GM18907 (cell line): ENCODE data around the gene DRAM2.
A peak's percentile ranks its signal among the peaks of the same experiment; 100 is the strongest.

Experiments
- ATAC-seq: cut with Tn5 transposase; IDR thresholded peaks from one replicate; pipeline ENCODE4 v1.9.1; 2021; ENCODE audit warnings: mild to moderate bottlenecking, moderate library complexity; ENCODE audit not compliant: unreplicated experiment

The DRAM2 gene

DNA sequence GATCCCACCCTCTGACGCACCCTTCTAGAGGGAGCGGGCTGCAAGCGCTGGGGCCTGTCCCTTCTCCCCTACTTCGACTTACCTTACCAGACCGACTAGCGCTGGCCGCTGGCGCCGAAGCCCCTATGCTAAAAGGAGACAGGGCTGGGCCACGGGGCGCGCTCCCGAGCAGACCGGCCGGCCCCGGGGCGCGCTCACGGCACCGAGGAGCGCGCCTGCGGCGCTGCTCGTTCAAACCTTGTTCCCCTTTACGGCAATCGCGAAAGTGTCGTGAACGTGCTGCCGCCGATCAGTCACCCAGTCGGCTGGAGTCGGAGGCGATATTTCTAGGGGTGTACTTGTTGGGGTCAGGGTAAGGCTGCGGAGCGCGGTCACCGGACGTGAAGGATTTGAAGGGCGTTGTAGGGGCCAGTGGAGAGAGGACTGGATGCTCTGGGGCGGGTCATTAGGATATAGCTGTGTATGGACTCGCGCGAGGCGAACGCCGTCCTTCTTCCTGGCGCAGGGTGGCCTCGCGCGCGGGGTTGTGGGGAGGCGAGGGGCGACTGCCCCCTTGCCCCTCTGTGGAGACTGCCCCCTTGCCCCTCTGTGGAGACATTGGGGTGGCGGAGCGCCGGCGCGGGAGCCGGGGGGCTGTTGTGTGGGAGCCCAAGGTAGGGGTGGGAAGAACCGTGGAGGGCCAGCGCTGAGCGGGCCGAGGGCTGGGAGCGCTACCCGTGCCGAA, at the start of gene DRAM2, which contains the start of gene CEPT1:
Gene DRAM2, minus strand, starts transcription at position 138 of the 724 bp plus-strand sequence. CDS start 8,539 bp downstream, outside the sequence.
Gene CEPT1, plus strand, starts transcription at position 268 of the 724 bp plus-strand sequence. CDS start 7,492 bp downstream, outside the sequence.
- ATAC-seq: peak; percentile 74

- ATAC-seq: no peak
Measured at GRCh38 chr1:111184663-111185062, 44.8 kb upstream of the DRAM2 start.

DNA sequence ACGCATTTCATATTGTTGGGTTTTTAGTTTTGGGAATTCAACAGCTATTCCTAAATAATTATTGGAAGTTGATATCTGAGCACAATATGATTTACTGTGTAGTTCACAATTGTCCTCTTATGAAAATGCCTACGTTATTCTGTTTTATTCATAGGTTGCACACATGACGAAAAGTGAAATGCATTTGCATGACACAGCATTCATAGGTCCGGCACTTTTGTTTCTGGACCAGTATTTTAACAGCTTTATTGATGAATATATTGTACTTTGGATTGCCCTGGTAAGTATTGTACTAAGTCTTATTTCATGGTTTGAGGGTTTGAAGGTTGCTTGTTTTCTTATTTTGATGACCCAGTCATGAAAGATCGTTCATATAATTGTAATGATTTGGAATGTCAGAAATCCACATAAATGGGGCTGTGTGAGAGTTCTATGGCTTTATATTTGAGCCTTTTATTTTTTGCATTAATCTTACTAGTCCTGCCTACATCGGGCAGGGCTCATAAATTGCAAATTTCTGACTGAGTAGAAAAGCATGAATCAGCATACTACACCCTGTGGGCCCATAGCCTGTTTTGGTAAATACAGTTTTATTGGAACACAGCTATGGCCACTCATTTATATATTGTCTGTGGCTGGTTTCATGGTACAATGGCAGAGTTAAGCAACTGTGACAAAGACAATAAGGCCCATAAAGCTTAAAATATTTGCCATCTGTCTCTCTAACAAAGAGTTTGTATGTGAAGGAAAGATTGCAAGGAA, 43.6 kb upstream of the DRAM2 start:
- ATAC-seq: no peak

- ATAC-seq: no peak
Measured at GRCh38 chr1:111182052-111182451, 42.2 kb upstream of the DRAM2 start.

GRCh38 chr1:111179968-111180533, 40.2 kb upstream of the DRAM2 start:
- ATAC-seq: no peak

DNA sequence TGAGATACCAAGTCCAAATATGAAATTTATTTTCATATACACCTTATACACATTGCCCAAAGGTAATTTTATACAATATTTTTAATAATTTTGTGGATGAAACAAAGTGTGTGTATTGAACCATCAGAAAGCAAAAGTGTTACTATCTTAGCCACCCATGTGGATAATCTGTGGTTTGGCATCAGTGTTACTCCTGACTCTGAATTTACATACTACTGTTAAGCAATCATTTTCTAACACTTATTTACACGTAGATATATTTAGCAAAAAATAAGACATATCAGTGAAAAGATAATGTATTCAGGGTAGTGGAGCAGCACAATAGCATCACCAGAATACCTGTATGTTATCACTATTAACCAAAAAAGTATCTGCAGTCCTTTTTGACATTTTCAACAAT, 36.8 kb upstream of the DRAM2 start:
- ATAC-seq: peak; percentile 73

- ATAC-seq: no peak
Measured at GRCh38 chr1:111175349-111175748, 35.5 kb upstream of the DRAM2 start.

GRCh38 chr1:111174070-111174469, 34.2 kb upstream of the DRAM2 start:
- no peak for ATAC-seq

DNA sequence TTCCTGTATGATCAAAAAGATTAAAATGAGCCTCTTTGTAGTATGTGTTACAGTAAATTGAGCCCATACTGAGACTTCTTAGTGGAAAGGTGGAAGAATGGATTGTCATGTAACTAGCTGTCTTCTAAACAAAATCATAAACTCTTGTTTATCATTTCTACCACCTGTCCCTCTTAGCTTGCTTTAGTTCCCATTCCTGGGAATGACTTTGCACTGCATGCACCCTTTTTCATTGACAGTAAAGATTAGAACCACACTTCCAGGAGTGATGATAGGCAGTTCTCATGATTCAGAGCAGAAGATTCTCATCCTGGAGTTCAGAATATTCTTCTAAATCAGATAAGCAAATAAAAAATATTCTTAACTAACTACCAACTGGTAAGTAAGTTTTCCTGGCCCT, 32.6 kb upstream of the DRAM2 start:
- ATAC-seq: no peak

- ATAC-seq: no peak
Measured at GRCh38 chr1:111164151-111164550, 24.3 kb upstream of the DRAM2 start.

DNA sequence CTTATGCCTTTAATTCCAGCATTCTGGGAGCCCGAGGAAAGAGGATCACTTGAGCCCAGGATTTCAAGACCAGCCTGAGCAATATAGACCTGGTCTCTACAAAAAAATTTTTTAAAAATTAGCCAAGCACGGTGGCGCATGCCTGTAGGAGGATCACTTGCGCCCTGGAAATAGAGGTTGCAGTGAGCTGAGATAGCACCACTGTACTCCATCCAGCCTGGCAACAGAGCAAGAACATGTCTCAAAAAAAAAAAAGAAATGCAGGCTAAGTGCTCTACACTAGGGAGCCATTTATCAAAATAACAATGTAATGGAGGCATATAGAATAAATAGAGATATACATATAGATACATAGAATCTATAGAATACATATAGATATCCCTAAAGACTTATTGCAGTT, 23.5 kb upstream of the DRAM2 start:
- ATAC-seq: no peak

DNA sequence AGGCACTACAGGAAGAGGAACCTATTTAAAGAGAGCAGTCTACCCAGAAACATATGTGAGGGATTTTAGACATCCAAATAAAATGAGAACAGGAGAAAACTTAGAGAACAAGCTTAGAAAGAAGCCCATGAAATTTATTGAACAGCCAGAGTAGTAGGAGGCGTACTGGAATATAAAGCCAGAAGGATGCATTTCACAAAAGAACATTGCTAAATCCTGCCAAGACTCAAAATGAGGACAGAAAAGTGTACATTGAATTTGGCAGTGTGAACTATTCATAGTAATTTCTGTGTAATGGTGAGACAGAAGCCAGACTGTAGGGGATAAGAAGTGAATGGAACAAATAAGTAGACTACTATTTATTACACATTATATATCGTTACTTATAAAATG, 22.6 kb upstream of the DRAM2 start:
- no peak for ATAC-seq

DNA sequence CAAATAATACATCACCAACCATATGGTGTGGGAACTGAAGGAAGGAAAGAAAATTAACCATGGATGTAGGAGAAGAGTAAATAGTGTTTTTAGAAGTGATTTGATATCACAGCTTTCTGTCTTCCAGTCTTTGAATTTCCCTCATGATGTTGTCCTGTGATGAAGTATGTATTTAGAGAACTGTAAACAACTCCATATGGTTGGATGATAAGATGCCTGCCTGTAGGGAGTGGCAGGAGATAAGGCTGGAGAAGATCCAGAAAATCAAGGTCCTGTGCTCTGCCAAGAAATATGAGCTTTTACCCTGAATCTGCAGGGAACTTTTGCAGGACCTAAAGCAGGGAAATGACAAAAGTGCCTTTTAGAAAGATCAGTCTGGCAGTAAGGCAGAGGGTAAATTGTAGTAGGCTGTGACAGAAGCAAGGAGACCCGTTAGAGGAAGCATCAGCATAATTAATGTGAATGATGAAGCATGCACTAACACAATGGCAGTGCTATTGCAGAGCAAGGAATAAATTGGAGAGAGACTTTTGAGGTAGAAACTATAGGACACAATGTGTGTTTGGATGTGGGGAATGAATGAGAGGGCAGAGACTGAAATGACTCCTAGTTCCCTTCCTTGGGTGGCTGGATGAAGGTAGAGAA, 22.1 kb upstream of the DRAM2 start:
- no peak for ATAC-seq

DNA sequence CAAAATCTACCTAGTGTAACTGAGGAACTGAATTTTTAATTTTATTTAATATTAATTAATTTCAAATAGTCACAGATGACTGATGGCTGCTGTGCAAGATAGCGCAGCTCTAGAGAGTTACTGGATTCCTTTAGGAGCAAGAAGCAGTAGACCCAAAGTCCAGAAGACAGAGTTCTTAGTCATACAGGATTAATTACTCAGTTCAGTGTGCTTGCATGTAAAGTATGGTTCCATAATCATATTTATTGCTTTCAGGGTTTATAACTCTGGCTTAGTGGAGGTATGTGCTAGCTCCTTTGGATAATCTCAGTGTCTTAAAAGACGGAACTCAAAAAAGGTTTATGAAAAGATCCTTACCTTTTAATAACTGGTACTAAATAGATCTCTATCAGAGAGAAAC, 17.5 kb upstream of the DRAM2 start:
- no peak for ATAC-seq

- ATAC-seq: no peak
Measured at GRCh38 chr1:111154021-111154999, 14.4 kb upstream of the DRAM2 start.

DNA sequence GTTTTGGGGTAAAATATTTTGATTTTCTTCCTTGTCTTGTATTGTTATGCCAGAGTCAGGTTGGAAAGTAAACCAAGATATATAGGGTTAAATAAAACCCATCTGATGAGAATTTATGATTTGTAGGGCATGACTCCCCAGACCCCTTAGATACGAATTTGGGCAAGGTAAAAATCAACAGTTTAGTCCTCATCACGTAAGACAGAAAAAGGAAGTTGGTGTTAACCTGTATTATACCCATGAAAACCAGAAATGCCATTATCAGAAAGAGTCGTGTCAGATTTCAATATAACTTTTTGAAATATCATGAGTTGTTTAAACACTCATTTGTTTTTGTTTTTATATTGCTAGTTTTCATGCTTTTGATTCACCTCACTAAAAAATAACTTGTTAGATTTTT, 11.9 kb upstream of the DRAM2 start:
- no peak for ATAC-seq

DNA sequence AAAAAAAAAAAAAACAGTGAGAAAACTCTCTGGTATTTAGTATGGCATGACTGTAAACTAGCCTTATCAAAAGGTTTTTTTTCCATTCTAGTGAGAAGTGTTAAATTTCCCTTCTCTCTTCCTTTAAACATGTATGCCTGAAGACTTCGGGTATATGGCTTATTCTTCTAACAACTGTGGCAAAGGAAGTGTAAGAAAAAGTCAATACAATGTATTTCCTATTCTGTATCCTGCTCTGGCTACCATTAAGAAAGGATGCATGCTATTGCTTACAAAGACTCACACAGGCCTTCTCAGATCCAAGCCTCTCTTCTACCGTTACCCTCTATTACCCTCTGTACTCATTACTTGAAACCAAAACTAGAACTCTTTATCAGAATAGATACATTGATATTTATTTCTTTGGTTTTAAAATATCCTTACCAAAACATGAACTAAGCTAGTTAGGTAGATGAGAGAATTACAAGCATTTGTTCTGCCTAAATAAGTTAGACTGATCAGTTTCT, 8.5 kb upstream of the DRAM2 start:
- ATAC-seq: no peak

DNA sequence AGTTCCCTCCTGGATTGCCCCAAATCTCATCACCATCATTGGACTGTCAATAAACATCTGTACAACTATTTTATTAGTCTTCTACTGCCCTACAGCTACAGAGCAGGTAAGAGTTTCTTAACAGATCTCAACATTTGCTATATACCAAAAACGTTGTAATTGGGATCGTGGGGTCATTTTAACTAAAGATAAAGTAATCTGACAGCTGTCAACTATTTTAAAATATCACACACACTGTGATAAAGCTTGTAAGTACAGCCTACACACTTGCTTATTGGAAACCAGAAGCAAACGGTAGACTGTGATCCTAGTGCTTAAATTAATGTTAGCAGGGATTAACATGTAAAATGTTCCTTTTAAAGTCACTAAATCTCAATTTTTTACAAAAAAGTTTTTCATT, 8.1 kb upstream of the DRAM2 start:
- ATAC-seq: no peak

DNA sequence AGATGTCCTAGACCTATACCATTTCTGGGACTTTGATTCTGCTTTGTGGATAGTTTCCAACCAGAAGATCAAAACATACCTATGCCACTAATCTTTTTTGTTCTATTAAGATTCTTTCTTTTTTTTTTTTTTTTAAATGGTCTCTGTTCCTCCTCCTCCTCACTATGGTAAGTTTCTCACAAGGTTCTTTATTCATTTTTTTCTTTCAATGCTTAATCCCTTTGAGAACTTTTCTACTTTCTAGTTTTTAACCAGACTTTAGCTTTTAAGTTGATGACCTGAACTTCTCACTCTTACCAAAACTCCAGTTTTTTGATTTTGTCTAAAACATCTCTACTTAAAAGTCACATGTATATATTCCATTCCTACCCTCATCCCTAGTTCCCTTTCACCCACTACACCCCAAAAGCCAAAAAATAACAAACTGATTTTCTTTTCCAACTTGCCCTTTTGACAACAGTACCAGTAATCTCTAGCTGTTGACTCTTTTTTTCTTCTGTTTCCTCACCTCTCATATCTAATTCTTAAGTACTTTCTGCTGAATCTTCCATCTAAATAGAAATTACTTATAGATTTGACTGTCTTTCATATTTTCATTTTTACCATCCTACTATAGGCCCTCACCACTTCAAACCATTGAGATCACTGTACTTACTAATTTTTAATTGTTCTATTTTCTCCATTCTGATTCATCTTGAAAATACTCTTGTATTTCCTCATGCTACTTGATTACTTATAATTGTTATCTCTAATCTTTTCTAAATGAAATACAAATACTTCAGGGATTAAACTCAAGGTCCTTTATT, 6.3 kb upstream of the DRAM2 start:
- no peak for ATAC-seq
